K562 (cell line): ENCODE measurements around the gene COL7A1. TPM values are rescaled to one million over a fixed set of nuclear protein-coding genes. Genes with fewer than 3 reads are reported as not detected.

Experiments used
- CTBP1 ChIP-seq: fragments of 450-650 bp; IDR thresholded peaks from 2 replicates; pipeline ENCODE4 v1.6.1; 2016; ENCODE audit warnings: borderline replicate concordance
- CTCFL ChIP-seq: IDR thresholded peaks from 2 replicates; pipeline ENCODE4 v1.6.1; 2011; ENCODE audit warnings: borderline replicate concordance, low read depth, mild to moderate bottlenecking, moderate library complexity, low read length; ENCODE audit not compliant: insufficient read depth, poor library complexity, severe bottlenecking
- ETV1 ChIP-seq: fragments of 450-650 bp; conservative IDR thresholded peaks from 2 replicates; pipeline ENCODE4 v1.6.1; 2016; ENCODE audit warnings: missing genetic modification characterization, control low read depth, low read depth, missing compliant biosample characterization
- FOXA1 ChIP-seq: fragments of 450-650 bp; IDR thresholded peaks from 2 replicates; pipeline ENCODE4 v1.6.1; 2016; ENCODE audit warnings: mild to moderate bottlenecking, borderline replicate concordance
- FOXP4 ChIP-seq: sonication (generic); formaldehyde crosslinking; IDR thresholded peaks from 2 replicates; pipeline ENCODE4 v1.8.0; 2022; ENCODE audit warnings: mild to moderate bottlenecking, missing genetic modification reagents, borderline replicate concordance
- GTF2A2 ChIP-seq: IDR thresholded peaks from 2 replicates; pipeline ENCODE4 v1.6.1; 2016; ENCODE audit warnings: mild to moderate bottlenecking, missing genetic modification characterization, missing compliant biosample characterization
- HLTF ChIP-seq: fragments of 450-650 bp; IDR thresholded peaks from 2 replicates; pipeline ENCODE4 v1.6.1; 2016
- MAFF ChIP-seq: IDR thresholded peaks from 2 replicates; pipeline ENCODE4 v1.6.1; 2012; ENCODE audit warnings: low read length, improper control_type of control experiment
- MTA2 ChIP-seq: fragments of 450-650 bp; IDR thresholded peaks from 2 replicates; pipeline ENCODE4 v1.6.1; 2016; ENCODE audit warnings: low read depth
- NCOR1 ChIP-seq: fragments of 450-650 bp; IDR thresholded peaks from 2 replicates; pipeline ENCODE4 v1.6.1; 2016; ENCODE audit warnings: mild to moderate bottlenecking, moderate library complexity
- NFIX ChIP-seq: fragments of 250-450 bp; sonication (Bioruptor Pico); IDR thresholded peaks from 2 replicates; pipeline ENCODE4 v1.4.0; 2020; ENCODE audit warnings: low read depth, mild to moderate bottlenecking, moderate library complexity
- PCBP1 ChIP-seq: fragments of 200-400 bp; formaldehyde crosslinking; IDR thresholded peaks from 2 replicates; pipeline ENCODE4 v1.6.1; 2018; ENCODE audit warnings: mild to moderate bottlenecking, low read depth, low read length; ENCODE audit not compliant: poor library complexity, severe bottlenecking
- PCBP2 ChIP-seq: fragments of 200-400 bp; formaldehyde crosslinking; IDR thresholded peaks from 2 replicates; pipeline ENCODE4 v1.6.1; 2018; ENCODE audit warnings: low read length, low read depth, mild to moderate bottlenecking, moderate library complexity; ENCODE audit not compliant: poor library complexity, severe bottlenecking
- PTRF ChIP-seq: fragments of 450-650 bp; IDR thresholded peaks from 2 replicates; pipeline ENCODE4 v1.6.1; 2016; ENCODE audit warnings: mild to moderate bottlenecking, missing genetic modification characterization, missing compliant biosample characterization
- RBFOX2 ChIP-seq: fragments of 200-400 bp; formaldehyde crosslinking; IDR thresholded peaks from 2 replicates; pipeline ENCODE4 v1.6.1; 2017; ENCODE audit warnings: low read depth, mild to moderate bottlenecking, low read length, moderate library complexity
- SIN3A ChIP-seq, 2 experiments: fragments of 150-350 bp in 1 of 2; IDR thresholded peaks; 2 replicates each; pipeline ENCODE4 v1.6.1; 2011 to 2016; ENCODE audit warnings: borderline replicate concordance in 2 of 2, low read depth in 2 of 2, low read length in 2 of 2, mild to moderate bottlenecking in 2 of 2, moderate library complexity in 2 of 2; ENCODE audit not compliant: control insufficient read depth in 1 of 2
- ZBTB2 ChIP-seq: fragments of 450-650 bp; IDR thresholded peaks from 2 replicates; pipeline ENCODE4 v1.6.1; 2016; ENCODE audit warnings: antibody characterized with exemption
- ZBTB7A ChIP-seq: IDR thresholded peaks from 2 replicates; pipeline ENCODE4 v1.6.1; 2011; ENCODE audit warnings: low read depth, mild to moderate bottlenecking, low read length, moderate library complexity, borderline replicate concordance; ENCODE audit not compliant: control insufficient read depth
- ZFX ChIP-seq: sonication (generic); formaldehyde crosslinking; IDR thresholded peaks from 2 replicates; pipeline ENCODE4 v1.8.0; 2022; ENCODE audit warnings: mild to moderate bottlenecking, missing genetic modification reagents, moderate library complexity
- ZNF217 ChIP-seq: sonication (generic); formaldehyde crosslinking; IDR thresholded peaks from 2 replicates; pipeline ENCODE4 v1.8.0; 2022; ENCODE audit warnings: mild to moderate bottlenecking, missing genetic modification reagents
- ZNF589 ChIP-seq: fragments of 200-800 bp; sonication (Bioruptor generic); IDR thresholded peaks from 2 replicates; pipeline ENCODE4 v1.6.1; 2016; ENCODE audit warnings: low read depth, missing genetic modification characterization, missing compliant biosample characterization
- ZNF707 ChIP-seq: fragments of 250-450 bp; sonication (Bioruptor Pico); conservative IDR thresholded peaks from 2 replicates; pipeline ENCODE4 v1.8.0; 2022; ENCODE audit warnings: inconsistent platforms, mild to moderate bottlenecking, moderate library complexity
- polyA plus RNA-seq, 8 experiments: library from polyadenylated mRNA; depleted of rRNA in 4 of 8; stranded (reverse) in 5 of 8; unstranded in 3 of 8; fragments of >200 nt; fragmentation: Nextera tagmentation in 2 of 8; fragmentation: Illumina TruSeq in 1 of 8; extraction: Ambion mirVana in 2 of 8; extraction: Trizol in 1 of 8; gene quantifications; 2 replicates each; pipeline versions ENCODE4 v1.2.1 to v1.2.3, GENCODE V29; 2011 to 2014; ENCODE audit warnings: inconsistent platforms in 1 of 8, missing spikeins in 1 of 8
- total RNA-seq, 7 experiments: library from RNA; depleted of rRNA in 6 of 7; stranded (reverse); fragments of >200 nt in 6 of 7; fragmentation: Illumina TruSeq in 2 of 7; extraction: Trizol in 2 of 7; gene quantifications; 2 replicates each; pipeline versions ENCODE4 v1.2.1 to v1.2.3, GENCODE V29; 2011 to 2021; ENCODE audit warnings: low replicate concordance in 1 of 7

The COL7A1 gene
- total and polyA plus RNA-seq, 9 of the 15 experiments (the other 6 are each of a cell fraction or from before 2014, with no cell fraction given) = 0.09 to 0.66 (median 0.35) TPM; not detected in 3

- no peak for TF ChIP-seq SIN3A (IDR thresholded peaks at IDR 0.05; ENCODE audit: borderline replicate concordance in 2 of 2, control insufficient read depth in 1 of 2, low read depth in 2 of 2, low read length in 2 of 2)
- TF ChIP-seq PCBP1 = no peak
- TF ChIP-seq NCOR1 = peak; percentile 83
- TF ChIP-seq GTF2A2 (tag) = no peak
- no peak for TF ChIP-seq ZBTB2
- no peak for TF ChIP-seq CTCFL
- no peak for TF ChIP-seq ZNF707
- TF ChIP-seq ZNF217 (CRISPR knock-in tag) = no peak
- TF ChIP-seq ZNF589 (CRISPR knock-in tag) = no peak
- peak; percentile 49; the same call in 1 of the 2 replicates for TF ChIP-seq CTBP1
- no peak for TF ChIP-seq ETV1
- no peak for TF ChIP-seq PCBP2
- TF ChIP-seq ZFX (CRISPR knock-in tag) = peak; percentile 33; the same call in 1 of the 2 replicates
- peak; percentile 19; the same call in 1 of the 2 replicates for TF ChIP-seq MTA2
- TF ChIP-seq HLTF = no peak
- TF ChIP-seq MAFF = no peak
- no peak for TF ChIP-seq FOXP4
- TF ChIP-seq PTRF (tag) = no peak
- TF ChIP-seq NFIX (CRISPR knock-in tag) = no peak
- TF ChIP-seq ZBTB7A = no peak
- no peak for TF ChIP-seq RBFOX2
- TF ChIP-seq FOXA1 = no peak
Measured at GRCh38 chr3:48555231-48555948, 39.7 kb downstream of the COL7A1 start (continued).
